Tibial artery (tissue), 4 donors: Measurements from ENCODE around the gene HHAT.

ENCODE experiments used
- DNase-seq, 2 donors: peaks; one replicate each; pipeline ENCODE4 v3.0.0-alpha.2; 2019
- H3K27ac ChIP-seq, 2 donors: fragments of 200-600 bp; sonication (generic) in 1 of 2; 1 replicate in 1 of 2; 2 replicates in 1 of 2; pipeline ENCODE4 v1.5.1; 2018 to 2019; ENCODE audit warnings: mild to moderate bottlenecking in 1 of 2
- H3K27me3 ChIP-seq, 2 donors: fragments of 200-600 bp; sonication (generic) in 1 of 2; one replicate each; pipeline versions ENCODE4 v1.5.1 to v1.6.0; 2016 to 2019
- H3K36me3 ChIP-seq, 3 donors: fragments of 200-600 bp; sonication (generic) in 2 of 3; one replicate each; pipeline ENCODE4 v1.5.1; 2016 to 2019; ENCODE audit warnings: mild to moderate bottlenecking in 2 of 3
- H3K4me1 ChIP-seq, 4 donors: fragments of 200-600 bp; sonication (generic) in 2 of 4; 1 replicate in 3 of 4; 2 replicates in 1 of 4; pipeline ENCODE4 v1.5.1; 2016 to 2019
- H3K4me3 ChIP-seq, 2 donors: fragments of 200-600 bp; sonication (generic) in 1 of 2; 1 replicate in 1 of 2; 2 replicates in 1 of 2; pipeline ENCODE4 v1.5.1; 2018 to 2019; ENCODE audit warnings: mild to moderate bottlenecking in 2 of 2
- H3K9me3 ChIP-seq, 3 donors: fragments of 200-600 bp; sonication (generic) in 1 of 3; one replicate each; pipeline ENCODE4 v1.5.1; 2016 to 2019
- intact Hi-C: fragments of 100-400 bp; cut with DNase I; formaldehyde crosslinking; loops from one replicate; pipeline ENCODE4 v1.15.0; 2023; ENCODE audit warnings: low total_unique reads
- TF ChIP-seq, protein P1 (sequence below), 2 experiments: fragments of 200-600 bp in 1 of 2; fragments of 450-650 bp in 1 of 2; IDR thresholded peaks; one replicate each; pipeline ENCODE4 v1.5.1; 2017 to 2019; ENCODE audit warnings: antibody characterized with exemption in 2 of 2, mild to moderate bottlenecking in 1 of 2, moderate library complexity in 1 of 2

Gene HHAT

DNA sequence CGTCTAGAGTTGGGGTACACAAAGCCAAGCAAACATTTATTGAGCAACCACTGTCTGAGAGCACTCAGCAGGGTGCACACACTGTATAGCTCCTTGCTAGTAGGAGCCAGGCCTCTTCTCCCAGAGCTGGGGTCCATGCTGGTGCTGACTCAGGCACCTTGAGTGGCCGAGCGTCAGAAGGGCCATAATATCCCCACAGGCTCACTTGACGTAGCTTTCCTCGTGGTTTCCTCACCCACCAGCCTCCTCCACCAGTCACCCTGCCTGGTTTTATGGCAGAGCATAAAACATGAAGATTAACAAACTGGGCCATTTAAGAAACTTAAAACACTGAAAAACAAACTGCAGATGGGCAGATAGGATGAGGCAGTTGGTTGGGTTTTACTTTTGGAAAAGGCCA, 361.5 kb downstream of the HHAT start:
- Histone ChIP-seq H3K27ac (no peak overlapping the region), H3K4me3 (no peak overlapping the region)
- TF ChIP-seq, protein P1, sequence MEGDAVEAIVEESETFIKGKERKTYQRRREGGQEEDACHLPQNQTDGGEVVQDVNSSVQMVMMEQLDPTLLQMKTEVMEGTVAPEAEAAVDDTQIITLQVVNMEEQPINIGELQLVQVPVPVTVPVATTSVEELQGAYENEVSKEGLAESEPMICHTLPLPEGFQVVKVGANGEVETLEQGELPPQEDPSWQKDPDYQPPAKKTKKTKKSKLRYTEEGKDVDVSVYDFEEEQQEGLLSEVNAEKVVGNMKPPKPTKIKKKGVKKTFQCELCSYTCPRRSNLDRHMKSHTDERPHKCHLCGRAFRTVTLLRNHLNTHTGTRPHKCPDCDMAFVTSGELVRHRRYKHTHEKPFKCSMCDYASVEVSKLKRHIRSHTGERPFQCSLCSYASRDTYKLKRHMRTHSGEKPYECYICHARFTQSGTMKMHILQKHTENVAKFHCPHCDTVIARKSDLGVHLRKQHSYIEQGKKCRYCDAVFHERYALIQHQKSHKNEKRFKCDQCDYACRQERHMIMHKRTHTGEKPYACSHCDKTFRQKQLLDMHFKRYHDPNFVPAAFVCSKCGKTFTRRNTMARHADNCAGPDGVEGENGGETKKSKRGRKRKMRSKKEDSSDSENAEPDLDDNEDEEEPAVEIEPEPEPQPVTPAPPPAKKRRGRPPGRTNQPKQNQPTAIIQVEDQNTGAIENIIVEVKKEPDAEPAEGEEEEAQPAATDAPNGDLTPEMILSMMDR (IDR thresholded peaks at IDR 0.05), result no peak

DNA sequence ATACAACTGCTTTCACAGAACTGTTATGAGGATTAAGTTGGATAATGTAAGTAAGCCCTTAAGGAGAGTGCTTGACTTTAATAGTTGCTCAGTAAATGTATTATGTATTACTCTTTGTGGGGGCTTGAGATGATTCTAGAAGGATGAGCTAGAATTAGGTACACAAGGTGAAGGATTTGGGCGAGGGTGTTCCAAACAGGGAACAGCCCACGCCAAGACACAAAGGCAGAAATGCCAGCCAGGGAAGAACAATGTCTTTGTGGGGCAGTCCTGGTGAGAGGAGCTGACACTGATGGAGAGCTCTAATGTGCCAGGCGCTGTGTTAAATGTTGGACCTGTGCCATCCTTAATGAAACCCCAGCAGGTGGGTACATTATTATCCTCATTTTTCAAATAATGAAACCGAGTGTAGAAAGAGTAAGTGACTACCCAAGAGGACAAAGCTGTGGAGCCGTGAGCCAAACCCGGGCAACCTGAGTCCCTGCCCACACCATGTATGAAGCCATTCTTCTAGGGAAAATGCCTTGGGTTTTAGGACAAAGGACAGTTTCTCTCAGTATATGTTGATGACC, 362.4 kb downstream of the HHAT start:
- Histone ChIP-seq H3K36me3 (no peaks in the 10 kb centered on the region), H3K27ac (no peak overlapping the region), H3K4me1 (no peaks in the 10 kb centered on the region), H3K9me3 (no peaks in the 10 kb centered on the region), H3K4me3 (no peak overlapping the region), H3K27me3 (no peaks in the 10 kb centered on the region)
- TF ChIP-seq, protein P1 (IDR thresholded peaks at IDR 0.05), result no peak
- intact Hi-C loops, result no loop called here
- DNase-seq, result no peak

More for the DNA sequence above, 361.5 kb downstream of the HHAT start:
- Histone ChIP-seq H3K9me3 (no peaks in the 10 kb centered on the region), H3K27me3 (no peaks in the 10 kb centered on the region), H3K36me3 (no peaks in the 10 kb centered on the region), H3K4me1 (no peaks in the 10 kb centered on the region)
- intact Hi-C loops, result no loop called here
- no peak for DNase-seq

DNA sequence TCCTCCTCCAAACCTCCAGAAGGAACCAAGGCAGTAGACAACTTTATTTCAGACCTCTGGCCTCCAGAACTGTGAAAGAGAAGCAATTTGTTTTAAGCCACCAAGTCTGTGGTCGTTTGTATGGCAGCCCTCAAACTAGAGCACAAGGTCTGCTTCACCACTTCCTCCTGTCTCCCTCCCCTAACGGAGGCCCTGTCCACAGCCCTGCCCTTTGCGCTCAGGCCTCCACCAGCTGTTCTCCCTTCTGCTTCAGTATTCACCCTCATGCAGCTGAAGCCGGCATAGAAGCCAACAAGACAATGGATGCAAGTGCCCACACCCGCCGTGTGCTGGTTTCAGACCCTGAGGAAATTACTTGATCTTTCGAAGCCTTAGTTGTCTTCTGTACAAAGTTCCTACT, 364.1 kb downstream of the HHAT start:
- no peak overlapping the region for H3K4me3 ChIP-seq
- intact Hi-C loops, result no loop called here
- H3K27me3 ChIP-seq, result no peaks in the 10 kb centered on the region
- TF ChIP-seq, protein P1 (IDR thresholded peaks at IDR 0.05), result no peak
- no peak for DNase-seq
- no peaks in the 10 kb centered on the region for H3K36me3 ChIP-seq
- no peaks in the 10 kb centered on the region for H3K9me3 ChIP-seq
- no peaks in the 10 kb centered on the region for H3K4me1 ChIP-seq
- H3K27ac ChIP-seq, result no peak overlapping the region

DNA sequence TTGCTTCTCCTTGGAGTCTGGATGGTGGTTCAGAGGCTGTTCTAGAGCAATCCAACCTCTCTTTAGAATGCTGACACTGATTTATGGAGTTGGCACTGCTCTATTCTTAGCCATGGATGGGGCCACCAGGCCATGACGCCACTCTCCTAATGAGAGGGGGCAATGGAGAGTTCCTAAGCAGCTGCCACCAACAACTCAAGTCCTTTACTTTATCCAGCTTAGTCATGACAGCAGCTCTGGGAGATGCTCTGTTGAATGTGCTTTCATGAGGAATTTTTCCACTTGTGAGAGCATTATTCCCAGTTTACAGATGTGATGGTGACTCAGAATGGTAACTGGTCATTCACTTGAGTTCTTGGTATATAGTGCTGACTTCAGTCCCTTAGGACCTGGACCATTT, 366.3 kb downstream of the HHAT start:
- H3K9me3 ChIP-seq, result no peaks in the 10 kb centered on the region
- H3K27ac ChIP-seq, result no peak overlapping the region
- no peaks in the 10 kb centered on the region for H3K27me3 ChIP-seq
- intact Hi-C loops, result no loop called here
- no peaks in the 10 kb centered on the region for H3K36me3 ChIP-seq
- DNase-seq, result no peak
- no peak overlapping the region for H3K4me3 ChIP-seq
- TF ChIP-seq, protein P1 (IDR thresholded peaks at IDR 0.05), result no peak
- H3K4me1 ChIP-seq, result no peaks in the 10 kb centered on the region

DNA sequence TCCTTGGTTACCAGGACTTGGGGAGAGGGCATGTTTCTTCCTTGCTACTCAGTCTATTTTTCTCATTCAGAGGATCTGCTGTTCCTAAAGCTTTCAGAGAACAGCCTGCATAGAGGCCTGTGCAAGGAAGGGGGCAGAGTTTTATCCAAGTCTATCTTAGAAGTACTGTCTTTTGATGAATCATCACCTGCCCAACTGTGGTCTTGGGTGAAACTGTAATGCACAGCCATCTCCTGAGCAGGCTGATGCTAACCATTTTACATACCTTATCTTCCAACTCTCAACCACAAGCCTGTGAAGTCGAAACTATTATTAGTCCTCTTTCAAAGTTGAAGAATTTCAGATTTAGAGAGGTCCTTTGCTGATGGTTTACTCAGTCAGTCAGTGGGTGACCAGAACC, 368.0 kb downstream of the HHAT start:
- no peak for DNase-seq
- Histone ChIP-seq H3K9me3 (no peaks in the 10 kb centered on the region), H3K4me3 (no peak overlapping the region), H3K36me3 (no peaks in the 10 kb centered on the region), H3K27me3 (no peaks in the 10 kb centered on the region), H3K27ac (no peak overlapping the region), H3K4me1 (no peaks in the 10 kb centered on the region)
- TF ChIP-seq, protein P1 (IDR thresholded peaks at IDR 0.05), result no peak
- intact Hi-C loops, result no loop called here

DNA sequence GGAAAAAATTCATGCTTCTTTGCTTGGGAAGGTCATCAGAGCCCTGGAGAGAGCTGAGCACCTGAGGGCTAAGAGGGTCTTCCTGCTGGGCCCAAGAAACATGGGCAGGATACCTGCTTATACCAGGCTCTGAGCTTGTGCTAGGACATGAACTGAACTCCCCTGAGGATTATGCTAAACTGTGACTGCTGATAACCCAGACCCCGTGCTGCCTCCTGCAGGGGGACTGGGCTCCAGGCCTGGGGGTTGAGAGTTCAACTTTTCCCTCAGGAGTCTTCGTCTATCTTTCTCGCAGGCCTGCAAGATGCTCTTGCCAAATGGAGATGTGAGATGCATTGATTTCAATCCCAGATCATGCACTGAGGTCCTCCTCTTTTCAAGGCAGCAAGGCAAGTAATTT, 368.5 kb downstream of the HHAT start:
- no peak for DNase-seq
- Histone ChIP-seq H3K9me3 (no peaks in the 10 kb centered on the region), H3K27ac (no peak overlapping the region), H3K27me3 (no peaks in the 10 kb centered on the region), H3K4me3 (no peak overlapping the region), H3K4me1 (no peaks in the 10 kb centered on the region), H3K36me3 (no peaks in the 10 kb centered on the region)
- TF ChIP-seq, protein P1 (IDR thresholded peaks at IDR 0.05), result no peak
- intact Hi-C loops, result no loop called here
